GM12892 (cell line): ENCODE results near the gene COG2.

Experiments
- DNase-seq: peaks from one replicate; pipeline ENCODE4 v3.0.0; 2011; ENCODE audit not compliant: insufficient read length
- FAIRE-seq: peaks from 2 replicates; lab custom pipeline; 2011; peaks lifted over from hg19 to GRCh38; lab: Jason Lieb, UNC
- POLR2A ChIP-seq: IDR thresholded peaks from 2 replicates; pipeline ENCODE4 v1.6.1; 2011; ENCODE audit warnings: low read depth, low read length, control low read depth
- POLR2AphosphoS5 ChIP-seq: IDR thresholded peaks from 2 replicates; pipeline ENCODE4 v1.6.1; 2011; ENCODE audit warnings: low read depth, low read length, control low read depth
- TAF1 ChIP-seq: IDR thresholded peaks from 2 replicates; pipeline ENCODE4 v1.6.1; 2011; ENCODE audit warnings: low read depth, mild to moderate bottlenecking, control low read depth, low read length, borderline replicate concordance

COG2 gene

GRCh38 chr1:230680300-230681025 lies 38.2 kb downstream of the COG2 start:
- FAIRE-seq (no peak), DNase-seq (no peak)
- no peak for TF ChIP-seq TAF1
- no peak for TF ChIP-seq POLR2A
- no peak for TF ChIP-seq POLR2AphosphoS5

- FAIRE-seq = no peak
These were observed 39.3 kb downstream of the COG2 start for GRCh38 chr1:230681599-230681998.

GRCh38 chr1:230682274-230682673 lies 40.0 kb downstream of the COG2 start:
- TF ChIP-seq POLR2AphosphoS5 (no peak), POLR2A (no peak), TAF1 (no peak)
- DNase-seq (no peak), FAIRE-seq (no peak)

More at GRCh38 chr1:230681599-230681998, 39.3 kb downstream of the COG2 start:
- no peak for DNase-seq
- TF ChIP-seq POLR2AphosphoS5 (no peak), TAF1 (no peak), POLR2A (no peak)

GRCh38 chr1:230682882-230683610 lies 40.8 kb downstream of the COG2 start:
- FAIRE-seq (no peak), DNase-seq (no peak)
- TF ChIP-seq POLR2A (no peak), TAF1 (no peak), POLR2AphosphoS5 (no peak)

- TF ChIP-seq POLR2A = no peak
- TF ChIP-seq POLR2AphosphoS5 = no peak
- no peak for TF ChIP-seq TAF1
- DNase-seq (no peak), FAIRE-seq (no peak)
These were observed 41.9 kb downstream of the COG2 start for GRCh38 chr1:230684146-230684545.

- FAIRE-seq (no peak), DNase-seq (no peak)
- TF ChIP-seq POLR2A (no peak), POLR2AphosphoS5 (no peak), TAF1 (no peak)
These were observed 42.7 kb downstream of the COG2 start for GRCh38 chr1:230684998-230685397.

GRCh38 chr1:230686747-230687146 lies 44.5 kb downstream of the COG2 start:
- TF ChIP-seq POLR2A = no peak
- no peak for TF ChIP-seq POLR2AphosphoS5
- TF ChIP-seq TAF1 = no peak
- DNase-seq = no peak
- no peak for FAIRE-seq

- DNase-seq = no peak
- TF ChIP-seq POLR2A (no peak), TAF1 (no peak), POLR2AphosphoS5 (no peak)
- FAIRE-seq = no peak
These were observed 47.8 kb downstream of the COG2 start for GRCh38 chr1:230690101-230690500.

GRCh38 chr1:230691615-230692014 lies 49.3 kb downstream of the COG2 start:
- no peak for DNase-seq
- FAIRE-seq = no peak
- TF ChIP-seq POLR2AphosphoS5 (no peak), POLR2A (no peak)

- FAIRE-seq (no peak), DNase-seq (no peak)
- TF ChIP-seq POLR2AphosphoS5 (no peak), TAF1 (no peak)
These were observed 50.9 kb downstream of the COG2 start for GRCh38 chr1:230693221-230693620.

- DNase-seq = no peak
- FAIRE-seq = no peak
- TF ChIP-seq TAF1 (no peak), POLR2AphosphoS5 (no peak), POLR2A (no peak)
These were observed 51.5 kb downstream of the COG2 start for GRCh38 chr1:230693777-230694176.

- no peak for FAIRE-seq
- DNase-seq = no peak
- TF ChIP-seq TAF1 (no peak), POLR2AphosphoS5 (no peak), POLR2A (no peak)
These were observed 52.2 kb downstream of the COG2 start for GRCh38 chr1:230694464-230694863.
